ENCODE data around the gene TBC1D22A.

GRCh38 chr22:47201996-47202818, 439.8 kb downstream of the TBC1D22A start:
- no peak for TF ChIP-seq JUNB (IDR thresholded peaks at IDR 0.05; ENCODE audit: unreplicated experiment)
- TF ChIP-seq, protein P1, sequence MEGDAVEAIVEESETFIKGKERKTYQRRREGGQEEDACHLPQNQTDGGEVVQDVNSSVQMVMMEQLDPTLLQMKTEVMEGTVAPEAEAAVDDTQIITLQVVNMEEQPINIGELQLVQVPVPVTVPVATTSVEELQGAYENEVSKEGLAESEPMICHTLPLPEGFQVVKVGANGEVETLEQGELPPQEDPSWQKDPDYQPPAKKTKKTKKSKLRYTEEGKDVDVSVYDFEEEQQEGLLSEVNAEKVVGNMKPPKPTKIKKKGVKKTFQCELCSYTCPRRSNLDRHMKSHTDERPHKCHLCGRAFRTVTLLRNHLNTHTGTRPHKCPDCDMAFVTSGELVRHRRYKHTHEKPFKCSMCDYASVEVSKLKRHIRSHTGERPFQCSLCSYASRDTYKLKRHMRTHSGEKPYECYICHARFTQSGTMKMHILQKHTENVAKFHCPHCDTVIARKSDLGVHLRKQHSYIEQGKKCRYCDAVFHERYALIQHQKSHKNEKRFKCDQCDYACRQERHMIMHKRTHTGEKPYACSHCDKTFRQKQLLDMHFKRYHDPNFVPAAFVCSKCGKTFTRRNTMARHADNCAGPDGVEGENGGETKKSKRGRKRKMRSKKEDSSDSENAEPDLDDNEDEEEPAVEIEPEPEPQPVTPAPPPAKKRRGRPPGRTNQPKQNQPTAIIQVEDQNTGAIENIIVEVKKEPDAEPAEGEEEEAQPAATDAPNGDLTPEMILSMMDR (conservative IDR thresholded peaks at IDR 0.05; ENCODE audit: low read depth in 2 of 2), result no peak
- no peak for TF ChIP-seq NANOG (IDR thresholded peaks at IDR 0.05; ENCODE audit: borderline replicate concordance)
- no peak for TF ChIP-seq POLR2AphosphoS5 (IDR thresholded peaks at IDR 0.05; ENCODE audit: low read depth)
- TF ChIP-seq CREB1 (CRISPR knock-in tag; IDR thresholded peaks at IDR 0.05; ENCODE audit: low read depth), result no peak
